NCI-H345 treated with DMSO at 0.1 percent for 48 hours (cell line): ENCODE data around the gene PDIA6.
"Not testable (repeated sequence)": the region's sequence is repeated elsewhere in the genome, so short reads cannot be mapped to it uniquely, and the experiment has no call there.

Source experiments
- DNase-seq: peaks from one replicate; lab custom pipeline; 2025; ENCODE audit not compliant: unreplicated experiment; lab: John Stamatoyannopoulos, UW

PDIA6 gene

DNA sequence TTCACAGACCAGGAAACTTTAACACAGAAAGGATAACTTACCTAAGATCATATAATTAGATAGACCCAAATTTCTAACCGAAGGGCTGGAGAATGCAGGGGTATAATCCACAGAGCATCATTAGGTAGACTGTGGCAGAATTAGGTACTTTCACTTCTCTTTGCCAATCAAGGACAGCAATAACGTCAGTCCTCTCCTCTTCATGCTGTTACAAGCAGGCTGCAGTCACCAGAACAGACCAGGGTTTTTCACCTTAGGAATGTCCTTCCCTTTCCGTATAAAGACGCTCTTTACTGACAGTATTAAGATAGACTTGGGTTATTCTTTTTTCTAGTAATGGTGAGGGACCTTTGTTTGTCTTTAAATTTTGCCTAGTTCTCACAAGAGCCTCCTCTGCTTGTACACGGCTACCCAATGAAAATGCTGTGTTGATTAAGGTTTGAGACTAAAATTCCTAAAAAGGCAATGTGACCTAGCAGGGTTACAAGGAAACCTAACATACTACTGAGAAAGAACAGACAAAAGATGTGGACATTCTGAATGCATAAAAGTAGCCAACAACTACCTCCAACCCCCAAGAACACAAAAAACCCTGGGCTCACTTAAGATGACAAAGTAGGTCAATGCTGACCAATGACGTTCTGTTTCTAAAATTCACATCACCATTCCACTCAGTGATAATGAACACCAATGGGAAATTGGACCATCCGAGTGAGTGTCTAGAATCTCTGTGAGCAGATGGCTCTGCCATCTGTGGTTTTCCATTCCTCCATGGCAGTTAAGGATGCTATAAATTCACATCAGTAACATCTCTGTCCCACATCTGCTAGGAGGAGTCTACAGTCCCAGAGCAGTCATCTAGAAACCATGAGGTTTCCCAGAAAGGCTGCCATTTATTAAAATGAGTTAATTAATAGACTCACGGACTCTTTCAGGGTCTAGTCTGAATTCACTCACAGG is 2.1 kb downstream of the PDIA6 start:
- no peak for DNase-seq

DNA sequence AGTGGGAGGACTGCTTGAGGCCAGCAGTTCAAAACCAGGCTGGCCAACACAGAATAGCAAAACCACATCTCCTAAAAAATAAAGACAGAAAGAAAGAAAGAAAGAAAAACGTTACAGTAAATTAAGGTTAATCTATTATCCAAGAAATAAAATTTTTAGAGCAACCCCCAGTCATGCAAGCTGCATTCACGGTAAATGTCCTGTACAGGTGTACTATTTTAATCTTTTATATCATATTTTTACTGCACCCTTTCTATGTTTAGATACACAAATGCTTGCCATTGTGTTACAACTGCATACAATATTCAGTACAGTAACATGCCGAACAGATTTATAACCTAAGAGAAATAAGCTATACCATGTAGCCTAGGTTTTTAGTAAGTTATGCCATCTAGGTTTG is 6.0 kb downstream of the PDIA6 start:
- DNase-seq: no peak

DNA sequence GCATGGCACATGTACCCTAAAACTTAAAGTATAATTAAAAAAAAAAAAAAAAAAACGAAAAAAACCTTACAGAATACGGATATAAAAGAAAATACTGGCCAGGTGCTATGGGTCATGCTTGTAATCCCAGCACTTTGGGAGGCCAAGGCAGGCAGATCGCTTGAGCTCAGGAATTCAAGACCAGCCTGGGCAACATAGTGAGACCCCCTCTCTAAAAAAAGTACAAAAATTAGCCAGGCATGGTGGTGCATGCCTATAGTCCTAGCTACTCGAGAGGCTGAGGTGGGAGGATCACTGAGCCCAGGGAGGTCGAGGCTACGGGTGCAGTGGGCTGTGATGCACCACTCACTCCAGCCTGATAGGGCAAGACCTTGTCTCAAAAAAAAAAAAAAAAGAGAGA is 6.6 kb downstream of the PDIA6 start:
- not testable (repeated sequence) for DNase-seq

DNA sequence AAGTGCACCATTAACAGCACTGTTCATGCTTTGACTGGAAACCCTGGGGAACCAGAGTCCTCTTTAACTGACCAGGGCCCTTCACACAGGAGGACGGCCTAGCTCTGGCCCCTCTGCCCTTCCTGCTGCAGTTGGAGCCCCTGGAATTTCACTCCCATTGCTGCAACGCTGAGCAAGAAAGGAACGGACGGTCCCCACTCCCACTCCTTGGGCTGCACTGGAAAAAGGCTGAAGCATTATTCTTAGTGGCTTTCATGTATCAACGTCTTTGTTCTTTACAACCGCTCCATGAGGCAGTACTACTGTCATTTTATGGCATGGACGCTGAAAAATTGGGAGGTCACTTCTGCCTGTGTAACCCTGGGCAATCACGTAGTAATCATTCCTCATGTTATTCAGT is 9.9 kb downstream of the PDIA6 start:
- no peak for DNase-seq

DNA sequence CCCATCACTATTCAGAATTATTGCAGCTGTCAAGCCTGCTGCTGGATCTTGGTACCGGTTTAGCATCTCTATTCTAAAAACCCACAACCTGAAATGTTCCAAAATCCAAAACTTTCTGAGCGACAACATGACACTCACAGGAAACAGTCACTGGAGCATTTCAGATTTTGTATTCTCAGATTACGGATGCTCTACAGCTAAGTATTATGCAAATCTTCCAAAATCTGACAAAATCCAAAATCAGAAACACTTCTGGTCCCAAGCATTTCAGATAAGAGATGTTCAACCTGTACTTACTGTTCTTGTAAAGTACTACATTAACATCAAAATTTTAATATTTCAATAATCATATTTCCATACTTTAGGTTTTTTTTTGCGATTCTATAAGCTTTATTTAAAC is 12.4 kb downstream of the PDIA6 start:
- no peak for DNase-seq

DNA sequence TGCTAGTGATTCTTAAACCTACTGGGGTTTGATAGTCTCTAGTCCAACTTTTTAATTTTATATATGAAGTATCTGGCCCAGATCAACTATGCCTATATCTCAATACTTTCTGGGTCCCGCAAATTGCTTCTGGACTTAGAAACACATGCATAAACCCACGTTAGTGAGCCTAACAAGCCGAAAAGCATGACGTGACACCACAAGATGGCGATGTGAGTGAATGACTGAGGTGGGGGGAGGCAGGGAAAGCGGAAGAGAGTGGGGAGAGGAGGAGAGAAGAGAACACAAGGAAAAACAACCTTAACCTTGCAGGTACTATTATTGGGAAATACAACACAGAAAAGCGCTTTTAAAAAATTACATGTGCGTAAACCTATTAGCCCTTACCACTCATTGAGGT is 13.8 kb downstream of the PDIA6 start:
- DNase-seq: no peak

DNA sequence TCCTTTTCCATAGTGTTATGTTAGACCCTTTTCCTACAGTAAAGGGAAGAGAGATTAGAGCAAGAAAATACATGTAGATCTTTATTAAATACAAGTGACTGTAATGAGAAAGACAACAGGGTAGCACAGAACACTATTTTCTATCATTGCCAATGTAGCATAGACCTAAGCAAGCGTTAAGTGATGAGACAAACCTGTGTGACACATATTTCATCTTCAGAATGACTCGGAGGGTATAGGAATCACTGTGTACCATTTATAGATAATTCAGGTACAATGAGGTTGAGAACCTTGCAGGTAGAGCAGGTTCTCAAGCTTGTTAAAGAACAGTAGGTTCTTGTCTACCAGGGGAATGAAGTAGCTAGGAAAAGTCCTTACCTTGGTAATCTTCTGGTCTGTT is 15.9 kb downstream of the PDIA6 start:
- no peak for DNase-seq

DNA sequence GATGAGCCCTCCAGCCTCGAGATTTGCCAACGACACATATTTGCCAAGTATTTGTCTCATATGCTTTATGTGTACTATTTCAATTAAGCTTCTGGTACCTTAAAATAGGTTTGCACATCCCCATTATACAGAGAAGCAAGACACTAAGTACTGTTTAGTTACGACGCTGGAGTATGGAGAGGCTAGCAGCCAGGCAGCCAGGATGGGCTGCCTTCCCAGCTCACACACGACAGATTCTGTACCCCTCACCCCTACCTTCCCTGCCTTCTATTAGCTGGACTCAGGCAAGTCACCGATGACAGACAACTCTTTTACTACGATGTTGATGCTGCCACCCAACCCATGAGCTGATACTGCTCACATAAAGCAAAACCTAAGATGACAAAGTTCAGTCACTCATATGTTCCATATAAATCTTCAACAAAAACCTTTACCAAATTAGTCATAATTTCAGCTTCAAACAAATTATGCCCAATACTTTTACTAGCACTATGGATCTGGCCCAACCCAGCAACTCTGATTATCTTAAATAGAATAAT is 17.0 kb downstream of the PDIA6 start:
- no peak for DNase-seq

DNA sequence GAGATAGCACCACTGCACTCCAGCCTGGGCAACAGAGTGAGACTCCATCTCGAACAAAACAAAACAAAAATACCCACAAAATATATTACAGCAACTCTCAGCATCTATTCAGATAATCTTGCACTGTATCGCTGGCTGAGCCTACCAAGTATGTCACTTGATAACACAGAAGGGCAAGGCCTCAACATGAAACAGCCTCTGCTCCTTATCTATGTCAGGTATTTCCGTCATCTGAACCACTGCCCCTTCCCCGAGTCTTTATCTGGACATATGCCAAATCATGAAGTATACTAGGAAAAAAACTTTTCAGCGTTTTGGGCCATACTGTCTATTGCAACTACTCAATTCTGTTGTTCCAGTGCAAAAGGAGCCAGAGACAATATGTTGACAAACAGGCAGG is 17.7 kb downstream of the PDIA6 start:
- no peak for DNase-seq

DNA sequence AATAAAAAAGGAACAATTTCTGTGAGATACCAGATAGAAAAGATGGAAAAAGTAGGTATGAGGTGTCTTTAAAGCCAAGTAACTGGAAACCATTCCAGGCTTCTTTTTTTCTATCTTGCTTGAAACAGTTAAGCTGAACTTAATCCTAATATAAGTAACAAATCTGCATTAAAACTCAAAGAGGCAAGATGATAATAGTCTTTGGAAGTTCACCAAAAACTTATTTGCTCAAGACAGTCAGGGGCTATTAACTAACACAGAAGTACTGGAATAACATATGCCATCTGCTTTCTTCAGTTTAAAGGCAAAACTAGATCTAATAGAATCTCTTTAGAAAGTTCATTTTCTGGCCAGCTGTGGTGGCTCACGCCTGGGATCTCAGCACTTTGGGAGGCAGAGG is 18.8 kb downstream of the PDIA6 start:
- DNase-seq: no peak

DNA sequence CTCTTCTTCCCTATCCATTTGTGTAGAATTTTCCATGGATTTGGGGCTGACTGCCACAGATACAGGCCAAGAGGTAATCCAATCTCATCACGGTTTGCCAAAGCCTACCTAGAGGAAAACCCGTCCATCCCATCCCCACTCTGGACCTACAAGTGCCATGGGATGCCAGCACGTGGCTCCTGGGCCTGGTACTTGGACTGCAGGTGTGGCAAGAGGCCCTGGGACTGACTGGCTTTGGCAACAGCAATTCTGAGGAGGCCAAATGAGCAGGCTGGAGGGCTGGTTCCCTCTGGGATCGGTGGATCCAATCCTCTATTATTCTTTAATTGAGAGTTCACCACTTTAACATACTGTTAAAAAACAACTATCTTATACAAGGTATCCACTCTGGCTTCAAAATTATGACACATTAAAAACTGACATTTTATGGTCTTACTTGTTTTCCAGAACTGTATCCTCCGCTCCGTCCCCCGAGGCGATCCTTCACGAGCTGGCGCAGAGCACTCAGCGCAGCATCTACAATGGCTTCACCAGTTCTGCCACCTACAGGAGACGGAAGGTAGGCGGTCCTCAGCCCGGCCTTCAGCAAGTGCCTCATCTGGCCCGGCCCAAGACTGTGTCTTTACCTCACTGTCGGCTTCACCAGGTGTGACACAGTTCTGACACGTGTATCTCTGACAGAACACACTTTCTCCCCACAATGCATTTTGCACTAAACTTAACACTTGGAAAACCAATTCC is 19.8 kb downstream of the PDIA6 start:
- DNase-seq: no peak

DNA sequence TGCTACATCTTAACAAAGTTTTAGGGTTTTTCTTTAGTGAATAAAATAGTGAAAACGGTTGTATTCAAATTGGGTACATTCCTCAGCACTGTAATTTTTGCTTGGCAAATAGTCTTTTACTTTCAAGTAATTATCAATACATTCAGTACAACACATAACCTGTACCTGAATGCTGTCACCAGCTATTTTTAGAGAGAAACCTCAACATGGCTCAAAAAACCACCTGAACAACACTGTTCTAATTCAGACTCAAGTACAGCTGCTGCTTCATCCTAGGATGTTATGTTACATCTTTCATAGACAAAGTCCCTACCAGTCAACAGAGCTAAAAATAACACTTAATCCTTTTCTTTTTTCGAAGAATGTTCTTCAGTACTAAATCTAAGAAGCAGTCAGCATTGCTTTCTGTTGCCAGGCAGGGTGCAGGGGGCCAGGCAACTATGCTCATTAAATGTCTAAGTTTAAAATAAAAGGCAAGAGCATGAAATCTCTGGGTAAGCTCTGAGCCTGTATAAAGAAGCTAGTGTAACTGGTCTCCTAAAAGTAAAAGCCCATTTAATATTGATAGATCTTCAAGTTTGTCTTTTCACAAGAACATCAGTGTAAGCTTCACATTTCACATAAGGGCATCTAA is 20.5 kb downstream of the PDIA6 start:
- DNase-seq: no peak

DNA sequence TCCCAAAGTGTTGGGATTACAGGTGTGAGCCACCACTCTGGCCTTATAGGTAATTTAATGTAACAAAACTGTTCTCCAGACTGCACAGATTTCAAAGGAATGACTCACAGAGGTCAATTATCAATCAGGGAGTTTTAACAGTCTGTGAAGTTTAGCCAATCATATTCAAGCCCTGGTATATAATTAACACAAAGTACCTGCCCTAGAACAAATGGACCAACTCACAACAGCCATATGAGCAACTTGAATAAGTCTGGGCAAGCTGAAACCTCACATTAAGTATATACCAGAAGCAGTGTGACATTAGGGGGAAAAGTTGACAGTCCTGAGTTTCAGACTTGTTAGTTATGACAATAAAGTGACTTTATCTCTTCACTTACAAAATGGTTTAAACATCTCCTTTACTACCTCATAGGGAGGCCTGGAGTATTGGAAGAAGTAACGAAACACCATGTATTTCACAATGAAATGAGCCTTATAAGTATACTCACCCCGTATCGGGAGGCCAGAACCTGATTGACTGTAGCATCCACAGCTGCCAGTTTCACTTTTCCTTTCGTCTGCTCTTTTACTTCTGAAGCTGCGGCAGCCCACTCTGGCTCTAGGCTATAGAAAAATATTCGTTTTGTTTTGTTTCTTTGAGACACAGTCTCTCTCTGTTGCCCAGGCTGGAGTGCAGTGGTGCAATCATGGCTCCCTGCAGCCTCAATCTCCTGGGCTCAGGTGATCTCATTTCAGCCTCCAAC is 22.2 kb downstream of the PDIA6 start:
- no peak for DNase-seq

DNA sequence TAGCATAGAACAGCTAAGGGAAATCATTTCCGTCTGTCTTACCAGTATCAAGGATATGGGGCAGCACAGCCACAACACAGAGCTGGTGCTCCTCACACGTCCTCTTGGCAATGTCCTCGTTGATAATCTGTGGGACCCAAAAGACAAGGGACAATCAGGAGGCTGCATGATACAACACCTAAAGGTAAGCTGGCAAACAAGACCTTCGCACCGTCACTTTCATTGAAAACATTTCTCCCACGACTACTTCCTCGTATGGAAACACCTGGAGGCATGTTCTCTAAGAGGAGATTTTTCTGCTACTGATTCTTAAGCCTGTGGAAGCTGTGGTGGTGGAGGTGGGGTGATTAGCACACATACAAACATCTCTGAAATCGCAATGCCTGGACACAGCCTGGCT is 23.7 kb downstream of the PDIA6 start:
- DNase-seq: no peak

DNA sequence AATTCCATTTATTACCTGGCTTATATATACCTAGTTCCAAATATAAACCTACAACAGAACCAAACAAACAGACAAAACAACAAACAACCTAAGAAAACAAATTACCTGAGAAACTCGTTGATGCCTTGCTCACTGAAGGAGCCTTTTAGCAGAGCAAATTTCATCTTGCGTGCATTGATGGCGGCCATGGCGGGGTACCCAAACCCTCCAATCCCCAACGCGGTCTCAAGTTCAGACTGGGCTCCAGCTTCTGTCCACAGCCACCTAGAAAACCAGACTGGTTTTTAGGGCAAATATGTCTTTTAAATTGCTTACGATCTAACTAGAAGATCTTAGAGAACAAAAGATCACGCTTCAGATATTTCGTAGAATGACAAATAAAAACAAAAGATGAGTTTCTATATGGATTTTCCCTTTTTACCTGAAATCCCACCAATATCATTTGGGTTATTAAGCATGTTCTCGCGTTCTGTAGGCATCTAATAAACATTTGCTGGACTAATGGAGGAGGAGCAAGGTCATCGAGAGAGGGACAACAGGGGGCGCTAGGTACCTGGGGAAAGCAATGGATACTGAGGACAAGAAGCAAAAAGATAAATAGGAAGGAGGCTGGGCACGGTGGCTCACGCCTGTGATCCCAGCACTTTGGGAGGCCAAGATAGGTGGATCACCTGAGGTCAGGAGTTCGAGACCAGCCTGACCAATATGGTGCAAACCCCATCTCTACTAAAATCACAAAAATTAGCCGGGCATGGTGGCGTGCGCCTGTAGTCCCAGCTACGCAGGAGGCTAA is 25.2 kb downstream of the PDIA6 start:
- no peak for DNase-seq

DNA sequence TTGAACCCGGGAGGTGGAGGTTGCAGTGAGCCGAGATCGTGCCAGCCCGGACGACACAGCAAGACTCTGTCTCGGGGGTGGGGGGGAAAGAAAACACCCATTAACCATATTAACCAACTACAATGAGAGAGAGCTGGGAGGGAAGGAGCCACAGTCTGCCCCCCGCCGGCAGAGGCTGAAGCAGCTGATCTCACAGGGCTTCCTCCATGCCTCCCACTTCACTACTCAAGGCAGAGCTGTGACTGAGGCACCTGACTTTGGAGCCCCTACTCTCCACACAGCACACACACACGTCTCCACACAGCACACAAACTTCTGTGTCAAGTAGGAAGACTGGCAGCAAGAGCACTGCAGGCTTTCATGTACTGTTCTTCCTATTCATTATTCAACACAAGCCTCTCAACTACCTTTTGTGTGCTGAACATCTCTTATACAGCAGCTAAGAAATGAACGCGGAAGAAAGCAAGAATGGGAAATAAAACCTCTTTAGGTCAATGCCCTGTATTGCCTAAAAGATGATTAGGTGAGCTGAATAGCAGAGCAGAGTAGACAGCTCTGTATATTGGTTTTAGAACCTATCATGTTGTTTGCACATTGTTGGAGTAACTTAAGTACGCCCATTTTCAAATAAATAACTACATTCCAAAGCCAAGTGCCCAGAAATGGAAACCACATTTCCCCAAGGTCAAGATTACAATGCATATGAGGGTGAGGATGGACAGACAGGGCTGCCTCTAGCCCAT is 26.2 kb downstream of the PDIA6 start:
- DNase-seq: no peak

DNA sequence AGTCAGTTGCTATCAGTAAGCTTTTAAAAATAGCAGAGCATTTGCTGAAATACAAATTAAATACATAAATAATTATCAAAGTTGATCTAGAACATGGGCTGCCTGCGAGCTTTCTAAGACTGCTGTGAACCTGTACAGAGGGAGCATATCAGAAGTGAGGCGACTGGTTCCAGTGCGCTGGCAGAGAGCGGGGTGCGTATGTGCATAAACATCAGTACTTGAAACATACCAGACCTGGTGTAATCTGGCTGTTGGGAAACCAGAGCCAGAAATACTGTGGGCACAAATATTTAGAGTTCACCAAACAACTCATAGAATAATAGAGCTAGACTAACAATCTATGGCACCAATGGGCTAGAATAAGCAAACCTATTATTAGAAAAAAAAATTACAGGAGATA is 27.3 kb downstream of the PDIA6 start:
- DNase-seq: no peak

DNA sequence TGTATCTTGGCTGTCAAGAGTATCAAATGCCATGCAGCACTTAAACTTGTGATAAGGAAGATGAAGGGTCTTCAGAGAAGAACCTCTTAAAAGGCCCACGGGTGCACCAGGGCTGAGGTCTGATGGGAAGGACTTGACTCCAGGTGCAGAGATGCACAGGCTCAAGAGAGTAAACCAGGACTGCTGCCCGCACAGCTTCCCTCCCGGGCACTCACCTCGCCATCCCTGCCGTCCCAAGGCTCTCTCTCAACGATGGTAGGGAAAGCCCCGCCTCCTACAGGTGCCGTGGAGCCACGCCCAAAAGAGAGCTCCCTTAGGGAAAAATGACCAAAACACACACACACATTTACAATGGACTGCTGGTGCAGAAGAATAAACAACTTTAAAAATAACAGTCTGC is 27.9 kb downstream of the PDIA6 start:
- no peak for DNase-seq

DNA sequence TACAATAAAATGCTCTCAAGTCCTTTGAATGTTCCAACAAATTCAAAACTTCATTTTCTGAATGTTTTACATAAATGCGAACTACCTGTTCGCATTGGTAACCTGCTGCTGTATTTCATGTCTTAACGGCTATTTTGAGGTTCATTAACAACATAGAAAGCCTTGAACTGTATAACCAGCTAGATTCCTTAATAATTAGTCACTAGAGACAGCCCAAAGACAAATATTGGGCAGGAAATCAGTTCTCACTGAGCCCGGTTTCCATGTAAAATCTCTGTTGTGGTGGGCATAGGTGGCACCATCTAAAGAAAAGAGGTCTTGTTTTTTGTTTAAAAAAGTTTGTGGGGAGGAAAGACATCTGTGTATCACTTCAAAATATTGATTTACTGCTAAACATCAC is 29.2 kb downstream of the PDIA6 start:
- DNase-seq: no peak
